SK-N-SH treated with all-trans-retinoic acid at 6 μM for 48 hours (cell line): ENCODE results near the gene PBX3.

Source experiments
- ARNTL ChIP-seq: fragments of 450-650 bp; formaldehyde crosslinking; IDR thresholded peaks from 2 replicates; pipeline ENCODE4 v1.5.0; 2020; ENCODE audit warnings: low read depth, mild to moderate bottlenecking, moderate library complexity, borderline replicate concordance
- CSRNP3 ChIP-seq: fragments of 250-450 bp; sonication (Bioruptor Pico); IDR thresholded peaks from 2 replicates; pipeline ENCODE4 v1.5.1; 2021; ENCODE audit warnings: mild to moderate bottlenecking, moderate library complexity
- OSR1 ChIP-seq: fragments of 250-450 bp; sonication (Bioruptor Pico); IDR thresholded peaks from 2 replicates; pipeline ENCODE4 v1.8.0; 2022; ENCODE audit warnings: moderate library complexity, mild to moderate bottlenecking, inconsistent platforms
- PATZ1 ChIP-seq: fragments of 250-450 bp; sonication (Bioruptor Pico); IDR thresholded peaks from 2 replicates; pipeline ENCODE4 v1.8.0; 2020; ENCODE audit warnings: mild to moderate bottlenecking, moderate library complexity, borderline replicate concordance
- POU6F1 ChIP-seq: fragments of 250-450 bp; sonication (Bioruptor Pico); IDR thresholded peaks from 2 replicates; pipeline ENCODE4 v1.8.0; 2021; ENCODE audit warnings: low read depth, mild to moderate bottlenecking, moderate library complexity, borderline replicate concordance
- RARB ChIP-seq: fragments of 250-450 bp; sonication (Bioruptor Pico); IDR thresholded peaks from 2 replicates; pipeline ENCODE4 v1.8.0; 2021; ENCODE audit warnings: mild to moderate bottlenecking, moderate library complexity
- SNAI2 ChIP-seq: fragments of 250-450 bp; sonication (Bioruptor Pico); IDR thresholded peaks from 2 replicates; pipeline ENCODE4 v1.5.0; 2020; ENCODE audit warnings: mild to moderate bottlenecking, moderate library complexity
- TCF4 ChIP-seq: fragments of 250-450 bp; sonication (Bioruptor Pico); IDR thresholded peaks from 2 replicates; pipeline ENCODE4 v1.8.0; 2021; ENCODE audit warnings: mild to moderate bottlenecking, moderate library complexity, borderline replicate concordance
- TSHZ2 ChIP-seq: fragments of 250-450 bp; sonication (Bioruptor Pico); IDR thresholded peaks from 2 replicates; pipeline ENCODE4 v1.5.0; 2020; ENCODE audit warnings: mild to moderate bottlenecking, moderate library complexity
- ZFP3 ChIP-seq: fragments of 250-450 bp; sonication (Bioruptor Pico); IDR thresholded peaks from 2 replicates; pipeline ENCODE4 v1.5.0; 2020; ENCODE audit warnings: mild to moderate bottlenecking, moderate library complexity
- ZFP30 ChIP-seq: fragments of 450-650 bp; formaldehyde crosslinking; IDR thresholded peaks from 2 replicates; pipeline ENCODE4 v1.5.0; 2022; ENCODE audit warnings: mild to moderate bottlenecking, moderate library complexity
- ZNF70 ChIP-seq: fragments of 450-650 bp; formaldehyde crosslinking; IDR thresholded peaks from 2 replicates; pipeline ENCODE4 v1.5.0; 2020; ENCODE audit warnings: mild to moderate bottlenecking, moderate library complexity
- ZNF8 ChIP-seq: fragments of 450-650 bp; formaldehyde crosslinking; IDR thresholded peaks from 2 replicates; pipeline ENCODE4 v1.5.0; 2020; ENCODE audit warnings: mild to moderate bottlenecking, moderate library complexity

GRCh38 chr9:125772740-125773139, 25.6 kb downstream of the PBX3 start:
- TF ChIP-seq CSRNP3 (CRISPR knock-in tag) (no peak), OSR1 (CRISPR knock-in tag) (no peak), TCF4 (CRISPR knock-in tag) (no peak), ZFP3 (CRISPR knock-in tag) (no peak), ARNTL (CRISPR knock-in tag) (no peak), SNAI2 (no peak), PATZ1 (CRISPR knock-in tag) (no peak), ZFP30 (CRISPR knock-in tag) (no peak), RARB (no peak), POU6F1 (CRISPR knock-in tag) (no peak), ZNF70 (CRISPR knock-in tag) (no peak), ZNF8 (CRISPR knock-in tag) (no peak), TSHZ2 (CRISPR knock-in tag) (no peak)
